ENCODE measurements around the gene SASH1. TPM values are rescaled to one million over a fixed set of nuclear protein-coding genes. Genes with fewer than 3 reads are reported as not detected.

Gene SASH1
- total RNA-seq, 1 experiment from 2014 or later: 6.1 TPM

GRCh38 chr6:148417045-148417444 is 74.4 kb downstream of the SASH1 start:
- in situ Hi-C loops (cut with HindIII; ENCODE audit: low pct_unique_long_range_greater_than_20kb, low sequenced_read_pairs): no loop called here
- no peak for DNase-seq (ENCODE audit: low read depth)

- in situ Hi-C loops (cut with HindIII; ENCODE audit: low pct_unique_long_range_greater_than_20kb, low sequenced_read_pairs): no loop called here
- no peak for DNase-seq (ENCODE audit: low read depth)
Observed at GRCh38 chr6:148419430-148419829, 76.8 kb downstream of the SASH1 start.

GRCh38 chr6:148422085-148422484 is 79.4 kb downstream of the SASH1 start:
- in situ Hi-C loops (cut with HindIII; ENCODE audit: low pct_unique_long_range_greater_than_20kb, low sequenced_read_pairs): no loop called here
- DNase-seq (ENCODE audit: low read depth): peak; percentile 87

- in situ Hi-C loops (cut with HindIII; ENCODE audit: low pct_unique_long_range_greater_than_20kb, low sequenced_read_pairs): no loop called here
- no peak for DNase-seq (ENCODE audit: low read depth)
Observed at GRCh38 chr6:148423133-148423532, 80.5 kb downstream of the SASH1 start.

- in situ Hi-C loops (cut with HindIII; ENCODE audit: low pct_unique_long_range_greater_than_20kb, low sequenced_read_pairs): no loop called here
- peak; percentile 57 for DNase-seq (ENCODE audit: low read depth)
Observed at GRCh38 chr6:148423601-148424270, 81.1 kb downstream of the SASH1 start.

GRCh38 chr6:148425443-148425842 is 82.8 kb downstream of the SASH1 start:
- in situ Hi-C loops (cut with HindIII; ENCODE audit: low pct_unique_long_range_greater_than_20kb, low sequenced_read_pairs): no loop called here
- DNase-seq (ENCODE audit: low read depth): no peak

GRCh38 chr6:148426317-148426977 is 83.8 kb downstream of the SASH1 start:
- no peak for DNase-seq (ENCODE audit: low read depth)
- in situ Hi-C loops (cut with HindIII; ENCODE audit: low pct_unique_long_range_greater_than_20kb, low sequenced_read_pairs): no loop called here

- no peak for DNase-seq (ENCODE audit: low read depth)
Observed at GRCh38 chr6:148427333-148427732, 84.7 kb downstream of the SASH1 start.

GRCh38 chr6:148429423-148429822 is 86.8 kb downstream of the SASH1 start:
- in situ Hi-C loops (cut with HindIII; ENCODE audit: low pct_unique_long_range_greater_than_20kb, low sequenced_read_pairs): no loop called here
- DNase-seq (ENCODE audit: low read depth): no peak

More at GRCh38 chr6:148427333-148427732, 84.7 kb downstream of the SASH1 start:
- in situ Hi-C loops (cut with HindIII; ENCODE audit: low pct_unique_long_range_greater_than_20kb, low sequenced_read_pairs): no loop called here

- in situ Hi-C loops (cut with HindIII; ENCODE audit: low pct_unique_long_range_greater_than_20kb, low sequenced_read_pairs): no loop called here
- no peak for DNase-seq (ENCODE audit: low read depth)
Observed at GRCh38 chr6:148430897-148431296, 88.3 kb downstream of the SASH1 start.

GRCh38 chr6:148431413-148431812 is 88.8 kb downstream of the SASH1 start:
- in situ Hi-C loops (cut with HindIII; ENCODE audit: low pct_unique_long_range_greater_than_20kb, low sequenced_read_pairs): no loop called here
- peak; percentile 67 for DNase-seq (ENCODE audit: low read depth)

GRCh38 chr6:148431840-148432239 is 89.2 kb downstream of the SASH1 start:
- in situ Hi-C loops (cut with HindIII; ENCODE audit: low pct_unique_long_range_greater_than_20kb, low sequenced_read_pairs): no loop called here
- no peak for DNase-seq (ENCODE audit: low read depth)

- in situ Hi-C loops (cut with HindIII; ENCODE audit: low pct_unique_long_range_greater_than_20kb, low sequenced_read_pairs): no loop called here
- DNase-seq (ENCODE audit: low read depth): no peak
Observed at GRCh38 chr6:148432462-148433195, 90.0 kb downstream of the SASH1 start.

GRCh38 chr6:148435386-148435785 is 92.7 kb downstream of the SASH1 start:
- in situ Hi-C loops (cut with HindIII; ENCODE audit: low pct_unique_long_range_greater_than_20kb, low sequenced_read_pairs): no loop called here
- no peak for DNase-seq (ENCODE audit: low read depth)

- in situ Hi-C loops (cut with HindIII; ENCODE audit: low pct_unique_long_range_greater_than_20kb, low sequenced_read_pairs): no loop called here
Observed at GRCh38 chr6:148436466-148436865, 93.8 kb downstream of the SASH1 start.

GRCh38 chr6:148438632-148439031 is 96.0 kb downstream of the SASH1 start:
- no peak for DNase-seq (ENCODE audit: low read depth)
- in situ Hi-C loops (cut with HindIII; ENCODE audit: low pct_unique_long_range_greater_than_20kb, low sequenced_read_pairs): no loop called here

More at GRCh38 chr6:148436466-148436865, 93.8 kb downstream of the SASH1 start:
- DNase-seq (ENCODE audit: low read depth): no peak

- in situ Hi-C loops (cut with HindIII; ENCODE audit: low pct_unique_long_range_greater_than_20kb, low sequenced_read_pairs): no loop called here
- DNase-seq (ENCODE audit: low read depth): no peak
Observed at GRCh38 chr6:148440016-148440415, 97.4 kb downstream of the SASH1 start.

- in situ Hi-C loops (cut with HindIII; ENCODE audit: low pct_unique_long_range_greater_than_20kb, low sequenced_read_pairs): no loop called here
- DNase-seq (ENCODE audit: low read depth): peak; percentile 81
Observed at GRCh38 chr6:148440877-148441453, 98.3 kb downstream of the SASH1 start.

GRCh38 chr6:148441454-148441911 is 98.8 kb downstream of the SASH1 start:
- no peak for DNase-seq (ENCODE audit: low read depth)
- in situ Hi-C loops (cut with HindIII; ENCODE audit: low pct_unique_long_range_greater_than_20kb, low sequenced_read_pairs): no loop called here
